K562 (cell line): ENCODE data around the gene UBE3B. TPM values are rescaled to one million over a fixed set of nuclear protein-coding genes. Genes with fewer than 3 reads are reported as not detected.

ENCODE experiments used
- ATAC-seq: fragments of 200-7000 bp; cut with Tn5 transposase; 3 replicates; pipeline ENCODE4 v1.9.1; 2020; ENCODE audit warnings: moderate library complexity
- BruUV-seq: library from RNA; stranded (reverse); fragments of 400-500 nt; replicated peaks from 2 replicates; lab custom pipeline; 2021; lab: Mats Ljungman, UMichigan
- CTCF ChIA-PET: fragments of 300-600 bp; formaldehyde crosslinking; extraction: SDS; loops from one replicate; lab custom pipeline; 2021; ENCODE audit warnings: low intra/inter-chr PET ratio; lab: Yijun Ruan, JAX
- POLR2A ChIA-PET: fragments of 300-600, 350-650 bp; sonication (Branson Sonifier 250); formaldehyde crosslinking; extraction: SDS; loops from one replicate; lab custom pipeline; 2021; ENCODE audit warnings: antibody characterized with exemption, inconsistent platforms; lab: Yijun Ruan, JAX
- DNase-seq, 4 experiments: peaks; one replicate each; pipeline versions ENCODE4 v3.0.0 to v3.0.0-alpha.2; 2011 to 2018; ENCODE audit warnings: low spot score in 3 of 4, mixed read lengths in 3 of 4; ENCODE audit errors: extremely low read depth in 1 of 4
- FAIRE-seq: peaks from 2 replicates; lab custom pipeline; 2011; peaks lifted over from hg19 to GRCh38; lab: Jason Lieb, UNC
- H2AFZ ChIP-seq: 2 replicates; pipeline ENCODE4 v1.6.0; 2011; ENCODE audit warnings: low read depth, low read length, control low read depth, inconsistent platforms
- H3K27ac ChIP-seq: fragments of 200-600 bp; 3 replicates; pipeline ENCODE4 v1.8.0; 2011; ENCODE audit warnings: low read depth, mild to moderate bottlenecking, control low read depth, inconsistent platforms, low read length, moderate library complexity, mixed read lengths; ENCODE audit errors: extremely low read depth
- H3K27me3 ChIP-seq, 2 experiments: fragments of 300-600 bp in 1 of 2; 2 replicates in 1 of 2; 3 replicates in 1 of 2; pipeline versions ENCODE4 v1.6.0 to v1.8.0; 2011; ENCODE audit warnings: inconsistent platforms in 2 of 2, low read length in 2 of 2, mild to moderate bottlenecking in 1 of 2, mixed read lengths in 1 of 2, moderate library complexity in 1 of 2; ENCODE audit not compliant: control insufficient read depth in 2 of 2, insufficient read depth in 2 of 2
- H3K36me3 ChIP-seq: fragments of 300-600 bp; 3 replicates; pipeline ENCODE4 v1.8.0; 2011; ENCODE audit warnings: mild to moderate bottlenecking, low read length, inconsistent platforms; ENCODE audit not compliant: control insufficient read depth, insufficient read depth
- H3K4me1 ChIP-seq, 2 experiments: fragments of 200-600 bp in 1 of 2; replicated peaks in 1 of 2; 2 replicates in 1 of 2; 3 replicates in 1 of 2; pipeline versions ENCODE4 v1.5.1 to v1.8.0; 2011; ENCODE audit warnings: inconsistent platforms in 2 of 2, low read length in 2 of 2, mild to moderate bottlenecking in 1 of 2, mixed read lengths in 1 of 2, moderate library complexity in 1 of 2; ENCODE audit not compliant: control insufficient read depth in 2 of 2, insufficient read depth in 2 of 2
- H3K4me2 ChIP-seq: 2 replicates; pipeline ENCODE4 v1.6.1; 2011; ENCODE audit warnings: low read length, control low read depth, inconsistent platforms, mixed read lengths; ENCODE audit not compliant: insufficient read depth
- H3K4me3 ChIP-seq: fragments of 200-600 bp; sonication (generic), shearing (Covaris generic); 2 replicates; pipeline ENCODE4 v1.5.1; 2016; ENCODE audit warnings: control low read depth, inconsistent platforms
- H3K79me2 ChIP-seq: fragments of 200-600 bp; 3 replicates; pipeline ENCODE4 v1.8.0; 2011; ENCODE audit warnings: low read length, inconsistent platforms; ENCODE audit not compliant: control insufficient read depth, insufficient read depth
- H3K9ac ChIP-seq, 2 experiments: 2 replicates each; pipeline versions ENCODE4 v1.6.0 to v1.6.1; 2011; ENCODE audit warnings: low read depth in 2 of 2, low read length in 2 of 2, control low read depth in 1 of 2, inconsistent platforms in 1 of 2, mild to moderate bottlenecking in 1 of 2, mixed read lengths in 1 of 2; ENCODE audit not compliant: insufficient read depth in 1 of 2
- H3K9me1 ChIP-seq: one replicate; pipeline ENCODE4 v1.6.0; 2011; ENCODE audit warnings: inconsistent platforms, mild to moderate bottlenecking, low read length, moderate library complexity; ENCODE audit not compliant: control insufficient read depth, insufficient read depth
- H3K9me3 ChIP-seq: replicated peaks from 2 replicates; pipeline ENCODE4 v1.5.1; 2011; ENCODE audit warnings: low read depth, low read length, inconsistent platforms; ENCODE audit not compliant: control insufficient read depth, insufficient read depth
- H4K20me1 ChIP-seq: replicated peaks from 2 replicates; pipeline ENCODE4 v1.6.1; 2011; ENCODE audit warnings: low read length, inconsistent platforms, mixed read lengths; ENCODE audit not compliant: control insufficient read depth, insufficient read depth
- PHF20 ChIP-seq: fragments of 450-650 bp; IDR thresholded peaks from 2 replicates; pipeline ENCODE4 v1.6.1; 2018; ENCODE audit not compliant: partially characterized antibody
- POLR2G ChIP-seq: fragments of 200-400 bp; formaldehyde crosslinking; IDR thresholded peaks from 2 replicates; pipeline ENCODE4 v1.6.1; 2017; ENCODE audit warnings: low read depth, mild to moderate bottlenecking, antibody characterized with exemption, low read length, moderate library complexity
- PTTG1 ChIP-seq: fragments of 450-650 bp; IDR thresholded peaks from 2 replicates; pipeline ENCODE4 v1.6.1; 2016; ENCODE audit warnings: low read depth, mild to moderate bottlenecking, missing genetic modification characterization, missing compliant biosample characterization
- TAL1 ChIP-seq: fragments of 450-650 bp; IDR thresholded peaks from 2 replicates; pipeline ENCODE4 v1.6.1; 2016; ENCODE audit warnings: mild to moderate bottlenecking
- ZNF224 ChIP-seq: sonication (generic); formaldehyde crosslinking; IDR thresholded peaks from 2 replicates; pipeline ENCODE4 v1.8.0; 2022; ENCODE audit warnings: mild to moderate bottlenecking, missing genetic modification reagents
- WGBS: fragments of 100-300 bp; shearing (Covaris generic); methylation state at CpG from one replicate; pipeline ENCODE4 v1.1.6; 2016; ENCODE audit warnings: low coverage, mixed read lengths; ENCODE audit not compliant: insufficient coverage; ENCODE audit errors: missing lambda C conversion rate; 5-methylcytosine and 5-hydroxymethylcytosine counted together
- in situ Hi-C: fragments of 300-500 bp; cut with MboI; formaldehyde crosslinking; loops from 4 replicates; pipeline ENCODE4 v1.15.0; 2018; ENCODE audit warnings: inconsistent platforms, mixed read lengths
- intact Hi-C: fragments of 100-400 bp; cut with micrococcal nuclease; formaldehyde crosslinking; loops from 2 replicates; pipeline ENCODE4 v1.14.2; 2022
- polyA plus RNA-seq, 8 experiments: library from polyadenylated mRNA; depleted of rRNA in 4 of 8; stranded (reverse) in 5 of 8; unstranded in 3 of 8; fragments of >200 nt; fragmentation: Nextera tagmentation in 2 of 8; fragmentation: Illumina TruSeq in 1 of 8; extraction: Ambion mirVana in 2 of 8; extraction: Trizol in 1 of 8; gene quantifications; 2 replicates each; pipeline versions ENCODE4 v1.2.1 to v1.2.3, GENCODE V29; 2011 to 2014; ENCODE audit warnings: inconsistent platforms in 1 of 8, missing spikeins in 1 of 8
- total RNA-seq, 7 experiments: library from RNA; depleted of rRNA in 6 of 7; stranded (reverse); fragments of >200 nt in 6 of 7; fragmentation: Illumina TruSeq in 2 of 7; extraction: Trizol in 2 of 7; gene quantifications; 2 replicates each; pipeline versions ENCODE4 v1.2.1 to v1.2.3, GENCODE V29; 2011 to 2021; ENCODE audit warnings: low replicate concordance in 1 of 7
- TF ChIP-seq, protein P1 (sequence below): fragments of 150-350 bp; conservative IDR thresholded peaks from 2 replicates; pipeline ENCODE4 v1.6.1; 2014; ENCODE audit warnings: low read length

The UBE3B gene
- total and polyA plus RNA-seq, 9 of the 15 experiments (the other 6 are each of a cell fraction or from before 2014, with no cell fraction given): 7.6 to 23.6 (median 15.5) TPM

DNA sequence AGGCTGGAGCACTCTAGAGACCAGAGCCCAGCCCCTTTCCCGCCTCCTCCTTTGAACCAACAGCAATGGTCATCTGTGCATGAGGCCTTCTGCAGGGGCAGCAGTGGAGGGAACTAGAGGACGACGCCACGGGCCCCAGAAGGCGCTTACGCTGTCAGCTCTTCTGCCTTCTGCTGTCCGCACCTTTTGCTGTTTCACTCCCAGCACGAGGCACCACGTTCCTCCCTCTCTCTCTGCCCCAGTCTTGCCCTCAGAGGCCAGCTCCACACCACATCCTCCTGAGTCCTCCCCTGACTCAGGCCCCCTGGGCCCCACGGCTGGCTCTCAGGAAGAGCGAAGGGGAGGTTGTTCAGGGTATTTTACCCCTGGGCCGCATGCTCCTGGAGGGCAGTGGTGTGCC lies 80.4 kb downstream of the UBE3B start:
- Histone ChIP-seq H3K9me1 (peaks cover 3% of the 10 kb centered on the region), H3K4me3 (no peak overlapping the region), H3K9me3 (no peaks in the 10 kb centered on the region), H2AFZ (no peak overlapping the region), H3K4me1 (peaks cover 0 to 5% of the 10 kb centered on the region in 2 experiments; a peak in 2 of 5 replicates), H3K27me3 (peaks cover 16 to 27% of the 10 kb centered on the region in 2 experiments), H3K4me2 (no peak overlapping the region), H3K36me3 (peaks cover 5% of the 10 kb centered on the region; the same call in 2 of the 3 replicates), H3K9ac (peak overlapping the region in 1 of 2 experiments; percentile 52; a peak in 2 of 4 replicates), H4K20me1 (peaks cover 15% of the 10 kb centered on the region; the same call in 1 of the 2 replicates), H3K79me2 (no peaks in the 10 kb centered on the region), H3K27ac (no peak overlapping the region)
- WGBS: 70% methylated on average over 8 of the region's 12 CpGs
- ChIA-PET POLR2A (interaction anchor here (0.6 kb wide), 1 partner anchor 66 kb away, joined by 3 read pairs; no protein-coding TSS in a partner anchor), CTCF (no interaction called here)
- no peak for ATAC-seq
- FAIRE-seq: no peak
- DNase-seq: no peak
- BruUV-seq: no TSS peak
- no peak for TF ChIP-seq TAL1
- no peak for TF ChIP-seq PTTG1 (tag)
- TF ChIP-seq PHF20: no peak
- TF ChIP-seq ZNF224: no peak
- in situ Hi-C loops: no loop called here
- intact Hi-C loops: no loop called here

DNA sequence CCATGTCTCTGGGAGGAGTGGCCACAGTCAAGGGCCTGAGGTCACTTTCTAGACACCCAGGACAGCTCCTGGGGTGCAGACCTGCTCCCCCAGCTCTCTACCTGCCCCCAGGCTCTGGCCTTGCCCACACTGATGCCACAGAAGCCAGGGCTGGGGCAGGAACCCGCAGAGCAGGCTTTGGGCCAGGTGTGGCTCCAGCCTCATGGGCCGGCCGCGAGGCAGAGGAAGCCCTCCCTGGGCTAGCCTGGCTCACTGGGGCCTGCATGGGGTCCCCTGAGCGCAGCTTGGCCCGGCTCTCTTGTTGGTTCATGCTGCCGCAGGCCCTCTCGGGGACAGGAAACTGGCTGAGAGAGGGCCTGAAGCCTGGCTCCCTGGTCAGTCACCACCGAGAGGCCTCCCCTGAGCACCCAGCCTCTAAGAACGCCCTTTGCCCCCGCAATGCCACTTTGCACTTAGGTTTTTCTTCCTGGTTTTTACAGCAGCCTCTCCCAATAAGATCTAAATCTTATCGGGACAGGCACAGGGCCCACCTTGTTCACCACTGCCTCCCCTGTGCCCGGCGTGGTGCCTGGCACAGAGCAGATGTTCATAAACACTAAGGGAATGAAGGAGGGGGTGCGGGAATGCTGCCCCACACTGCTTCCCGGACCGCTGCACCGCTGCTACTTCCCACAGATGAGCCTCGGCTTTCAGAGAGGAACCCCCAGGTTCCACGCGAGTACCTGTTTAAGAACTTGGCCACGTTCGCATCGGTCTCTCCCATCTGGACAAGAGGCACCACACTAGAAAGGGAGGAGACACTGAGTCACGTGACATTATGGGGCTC lies 81.2 kb downstream of the UBE3B start:
- no peak overlapping the region for H2AFZ ChIP-seq
- ATAC-seq (no peak), FAIRE-seq (no peak), DNase-seq (no peak)
- in situ Hi-C loops (no loop called here), intact Hi-C loops (no loop called here)
- peaks cover 9 to 19% of the 10 kb centered on the region in 2 experiments for H3K27me3 ChIP-seq
- ChIA-PET POLR2A (interaction anchor here (1.7 kb wide), 2 partner anchors 10 to 16 kb away, joined by 5 to 6 read pairs; partner anchors contain the start of genes MMAB and MVK), CTCF (no interaction called here)
- H3K79me2 ChIP-seq: no peaks in the 10 kb centered on the region
- H3K9me3 ChIP-seq: no peaks in the 10 kb centered on the region
- WGBS: 84% methylated on average over 21 of the region's 25 CpGs
- peak; percentile 60; the same call in 1 of the 2 replicates for TF ChIP-seq POLR2G
- TF ChIP-seq, protein P1, sequence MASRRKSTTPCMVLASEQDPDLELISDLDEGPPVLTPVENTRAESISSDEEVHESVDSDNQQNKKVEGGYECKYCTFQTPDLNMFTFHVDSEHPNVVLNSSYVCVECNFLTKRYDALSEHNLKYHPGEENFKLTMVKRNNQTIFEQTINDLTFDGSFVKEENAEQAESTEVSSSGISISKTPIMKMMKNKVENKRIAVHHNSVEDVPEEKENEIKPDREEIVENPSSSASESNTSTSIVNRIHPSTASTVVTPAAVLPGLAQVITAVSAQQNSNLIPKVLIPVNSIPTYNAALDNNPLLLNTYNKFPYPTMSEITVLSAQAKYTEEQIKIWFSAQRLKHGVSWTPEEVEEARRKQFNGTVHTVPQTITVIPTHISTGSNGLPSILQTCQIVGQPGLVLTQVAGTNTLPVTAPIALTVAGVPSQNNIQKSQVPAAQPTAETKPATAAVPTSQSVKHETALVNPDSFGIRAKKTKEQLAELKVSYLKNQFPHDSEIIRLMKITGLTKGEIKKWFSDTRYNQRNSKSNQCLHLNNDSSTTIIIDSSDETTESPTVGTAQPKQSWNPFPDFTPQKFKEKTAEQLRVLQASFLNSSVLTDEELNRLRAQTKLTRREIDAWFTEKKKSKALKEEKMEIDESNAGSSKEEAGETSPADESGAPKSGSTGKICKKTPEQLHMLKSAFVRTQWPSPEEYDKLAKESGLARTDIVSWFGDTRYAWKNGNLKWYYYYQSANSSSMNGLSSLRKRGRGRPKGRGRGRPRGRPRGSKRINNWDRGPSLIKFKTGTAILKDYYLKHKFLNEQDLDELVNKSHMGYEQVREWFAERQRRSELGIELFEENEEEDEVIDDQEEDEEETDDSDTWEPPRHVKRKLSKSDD: no peak
- no TSS peak for BruUV-seq
- no peak overlapping the region for H3K4me2 ChIP-seq
- H3K9ac ChIP-seq: peak overlapping the region in 1 of 2 experiments; percentile 58; a peak in 1 of 4 replicates
- H3K36me3 ChIP-seq: peaks cover 12% of the 10 kb centered on the region; the same call in 2 of the 3 replicates
- H3K4me1 ChIP-seq: peaks cover 0 to 5% of the 10 kb centered on the region in 2 experiments; a peak in 2 of 5 replicates
- H3K9me1 ChIP-seq: peaks cover 3% of the 10 kb centered on the region
- H4K20me1 ChIP-seq: peaks cover 8% of the 10 kb centered on the region; the same call in 1 of the 2 replicates
- no peak overlapping the region for H3K27ac ChIP-seq
- H3K4me3 ChIP-seq: no peak overlapping the region
